ENCODE data around the gene TAS2R1. TPM values are rescaled to one million over a fixed set of nuclear protein-coding genes. Genes with fewer than 3 reads are reported as not detected.

TAS2R1 gene, protein sequence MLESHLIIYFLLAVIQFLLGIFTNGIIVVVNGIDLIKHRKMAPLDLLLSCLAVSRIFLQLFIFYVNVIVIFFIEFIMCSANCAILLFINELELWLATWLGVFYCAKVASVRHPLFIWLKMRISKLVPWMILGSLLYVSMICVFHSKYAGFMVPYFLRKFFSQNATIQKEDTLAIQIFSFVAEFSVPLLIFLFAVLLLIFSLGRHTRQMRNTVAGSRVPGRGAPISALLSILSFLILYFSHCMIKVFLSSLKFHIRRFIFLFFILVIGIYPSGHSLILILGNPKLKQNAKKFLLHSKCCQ
- total RNA-seq: not detected in 2 replicates

DNA sequence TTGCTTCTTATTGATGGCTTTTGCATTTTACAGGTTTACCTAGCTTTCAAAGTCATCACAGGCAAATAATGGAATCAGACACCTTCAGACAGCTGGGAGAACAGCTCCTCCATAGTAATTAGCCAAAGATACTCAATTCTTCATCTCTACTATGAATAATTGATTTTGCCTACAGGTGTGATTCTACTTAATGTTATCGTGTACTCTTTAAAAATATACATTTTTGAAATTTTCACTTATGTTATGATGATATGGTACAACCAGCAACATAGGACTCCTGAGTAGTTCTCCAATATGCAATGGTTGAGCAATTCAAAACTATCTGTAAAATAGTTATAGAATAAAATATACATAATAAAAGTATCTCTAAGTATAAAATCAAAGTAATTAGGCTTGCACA lies at the start of gene TAS2R1:
Gene TAS2R1, minus strand, starts transcription at position 101 of the 400 bp plus-strand sequence. CDS start 319 bp downstream, outside the sequence.
- Histone ChIP-seq H3K36me3 (ENCODE audit: control insufficient read depth, insufficient read depth, low read length) (no peaks in the 10 kb centered on the region), H3K4me3 (ENCODE audit: low read depth, low read length) (no peak within 1 kb of the TSS), H3K27me3 (ENCODE audit: control insufficient read depth, insufficient read depth, low read length) (no peaks in the 10 kb centered on the region)
- TF ChIP-seq, protein P1, sequence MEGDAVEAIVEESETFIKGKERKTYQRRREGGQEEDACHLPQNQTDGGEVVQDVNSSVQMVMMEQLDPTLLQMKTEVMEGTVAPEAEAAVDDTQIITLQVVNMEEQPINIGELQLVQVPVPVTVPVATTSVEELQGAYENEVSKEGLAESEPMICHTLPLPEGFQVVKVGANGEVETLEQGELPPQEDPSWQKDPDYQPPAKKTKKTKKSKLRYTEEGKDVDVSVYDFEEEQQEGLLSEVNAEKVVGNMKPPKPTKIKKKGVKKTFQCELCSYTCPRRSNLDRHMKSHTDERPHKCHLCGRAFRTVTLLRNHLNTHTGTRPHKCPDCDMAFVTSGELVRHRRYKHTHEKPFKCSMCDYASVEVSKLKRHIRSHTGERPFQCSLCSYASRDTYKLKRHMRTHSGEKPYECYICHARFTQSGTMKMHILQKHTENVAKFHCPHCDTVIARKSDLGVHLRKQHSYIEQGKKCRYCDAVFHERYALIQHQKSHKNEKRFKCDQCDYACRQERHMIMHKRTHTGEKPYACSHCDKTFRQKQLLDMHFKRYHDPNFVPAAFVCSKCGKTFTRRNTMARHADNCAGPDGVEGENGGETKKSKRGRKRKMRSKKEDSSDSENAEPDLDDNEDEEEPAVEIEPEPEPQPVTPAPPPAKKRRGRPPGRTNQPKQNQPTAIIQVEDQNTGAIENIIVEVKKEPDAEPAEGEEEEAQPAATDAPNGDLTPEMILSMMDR (IDR thresholded peaks at IDR 0.05; ENCODE audit: insufficient read depth, low read length, poor library complexity, severe bottlenecking): no peak
- DNase-seq (ENCODE audit: low read depth): no peak

DNA sequence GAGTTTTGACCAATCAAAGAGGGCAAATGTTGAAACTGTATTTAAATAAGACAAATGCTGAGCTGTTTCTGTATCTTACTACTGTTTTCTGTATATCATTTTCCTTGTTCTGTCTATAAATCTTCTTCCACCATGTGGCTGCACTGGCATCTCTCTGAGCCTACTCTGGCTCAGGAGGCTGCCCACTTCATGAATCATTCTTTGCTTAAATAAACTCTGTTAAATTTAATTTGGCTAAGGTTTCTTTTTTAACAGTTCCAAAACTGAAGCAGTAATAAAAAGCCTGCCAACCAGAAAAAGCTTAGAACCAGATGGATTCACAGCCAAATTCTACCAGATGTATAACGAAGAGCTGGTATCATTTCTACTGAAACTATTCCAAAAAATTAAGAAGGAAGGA lies 40.2 kb upstream of the TAS2R1 start:
- DNase-seq (ENCODE audit: low read depth): no peak
- Histone ChIP-seq H3K4me3 (ENCODE audit: low read depth, low read length) (no peak overlapping the region), H3K27me3 (ENCODE audit: control insufficient read depth, insufficient read depth, low read length) (no peaks in the 10 kb centered on the region), H3K36me3 (ENCODE audit: control insufficient read depth, insufficient read depth, low read length) (no peaks in the 10 kb centered on the region)
- TF ChIP-seq, protein P1 (IDR thresholded peaks at IDR 0.05; ENCODE audit: insufficient read depth, low read length, poor library complexity, severe bottlenecking): no peak

DNA sequence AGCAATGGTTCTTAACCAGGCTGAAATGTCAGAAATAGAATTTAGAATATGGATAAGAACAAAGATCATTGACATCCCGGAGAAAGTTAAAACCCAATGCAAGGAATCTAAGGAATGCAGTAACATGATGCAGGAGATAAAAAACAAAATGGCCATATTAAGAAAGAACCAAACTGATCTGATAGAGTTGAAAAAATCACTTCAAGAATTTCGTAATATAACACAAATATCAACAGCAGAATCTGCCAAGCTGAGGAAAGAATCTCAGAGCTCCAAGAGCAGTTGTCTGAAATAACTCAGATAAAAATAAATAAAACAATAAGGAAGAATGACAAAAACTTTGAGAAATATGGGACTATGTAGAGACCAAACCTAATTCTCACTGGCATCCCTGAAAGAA lies 37.8 kb upstream of the TAS2R1 start:
- Histone ChIP-seq H3K36me3 (ENCODE audit: control insufficient read depth, insufficient read depth, low read length) (no peaks in the 10 kb centered on the region), H3K4me3 (ENCODE audit: low read depth, low read length) (no peak overlapping the region), H3K27me3 (ENCODE audit: control insufficient read depth, insufficient read depth, low read length) (no peaks in the 10 kb centered on the region)
- TF ChIP-seq, protein P1 (IDR thresholded peaks at IDR 0.05; ENCODE audit: insufficient read depth, low read length, poor library complexity, severe bottlenecking): no peak
- no peak for DNase-seq (ENCODE audit: low read depth)

DNA sequence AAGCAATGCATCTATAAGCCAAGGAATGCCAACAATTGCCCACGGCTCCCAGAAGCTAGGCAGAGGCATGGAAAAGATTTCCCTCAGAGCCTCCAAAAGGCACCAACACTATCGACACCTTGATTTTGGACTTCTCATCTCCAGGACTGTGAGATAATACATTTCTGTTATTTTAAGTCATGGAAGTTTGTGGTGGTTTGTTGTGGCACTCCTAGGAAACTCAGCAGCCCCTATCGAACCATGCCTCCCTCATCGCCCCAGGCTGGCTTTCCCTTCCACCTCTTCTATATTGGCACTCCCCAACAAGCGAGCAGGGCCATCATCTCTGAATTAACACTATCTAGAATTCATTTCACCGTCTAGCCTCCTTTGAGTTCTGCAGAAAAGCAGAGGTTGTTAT lies 33.7 kb upstream of the TAS2R1 start:
- Histone ChIP-seq H3K4me3 (ENCODE audit: low read depth, low read length) (no peak overlapping the region), H3K27me3 (ENCODE audit: control insufficient read depth, insufficient read depth, low read length) (no peaks in the 10 kb centered on the region), H3K36me3 (ENCODE audit: control insufficient read depth, insufficient read depth, low read length) (no peaks in the 10 kb centered on the region)
- DNase-seq (ENCODE audit: low read depth): no peak
- TF ChIP-seq, protein P1 (IDR thresholded peaks at IDR 0.05; ENCODE audit: insufficient read depth, low read length, poor library complexity, severe bottlenecking): no peak

DNA sequence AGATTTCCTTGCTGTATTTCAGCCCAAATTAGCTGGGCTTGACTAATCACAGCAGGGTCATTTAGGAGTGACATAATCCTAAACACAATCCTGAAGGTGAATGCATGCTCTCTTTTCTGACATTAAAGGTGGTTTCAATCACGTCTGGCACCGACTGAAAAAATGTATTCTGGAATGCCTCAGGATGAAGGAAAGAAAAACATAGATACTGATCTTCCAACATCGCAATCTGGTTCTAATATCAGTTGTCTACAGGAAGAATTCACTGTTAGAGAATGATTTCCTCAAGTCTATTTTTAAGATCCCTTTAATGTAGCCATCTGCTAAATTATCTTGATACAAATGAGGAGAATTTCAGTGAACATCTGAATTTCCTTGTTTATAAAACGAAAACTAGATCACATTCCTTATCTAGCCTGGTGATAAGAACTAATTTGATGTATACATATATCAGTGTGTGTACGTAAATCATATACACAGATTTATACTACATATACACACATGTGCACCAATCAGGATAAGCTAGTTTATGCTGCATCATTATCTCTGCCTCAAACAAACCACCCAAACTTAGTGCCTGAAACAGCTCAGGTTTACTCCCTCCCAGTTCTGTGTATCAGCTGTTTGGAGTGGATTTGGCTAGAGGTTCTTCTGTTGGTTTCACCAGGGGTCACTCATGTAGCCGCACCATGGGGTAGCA lies 31.3 kb upstream of the TAS2R1 start:
- no peak for DNase-seq (ENCODE audit: low read depth)
- TF ChIP-seq, protein P1 (IDR thresholded peaks at IDR 0.05; ENCODE audit: insufficient read depth, low read length, poor library complexity, severe bottlenecking): no peak
- Histone ChIP-seq H3K4me3 (ENCODE audit: low read depth, low read length) (no peak overlapping the region), H3K27me3 (ENCODE audit: control insufficient read depth, insufficient read depth, low read length) (no peaks in the 10 kb centered on the region), H3K36me3 (ENCODE audit: control insufficient read depth, insufficient read depth, low read length) (no peaks in the 10 kb centered on the region)

All from kidney epithelial cell (primary cell).